IMR-90 (cell line): ENCODE results near the gene NFE2L1.

Experiments
- CEBPB ChIP-seq: IDR thresholded peaks from 2 replicates; pipeline ENCODE4 v1.6.1; 2012; ENCODE audit warnings: low read depth, low read length, improper control_type of control experiment
- CTCF ChIP-seq: conservative IDR thresholded peaks from 2 replicates; pipeline ENCODE4 v1.5.1; 2012; ENCODE audit warnings: mild to moderate bottlenecking, low read depth, low read length, improper control_type of control experiment
- FOS ChIP-seq: fragments of 150-350 bp; IDR thresholded peaks from 2 replicates; pipeline ENCODE4 v1.6.1; 2016; ENCODE audit warnings: low read depth, low read length
- MAFK ChIP-seq: IDR thresholded peaks from 2 replicates; pipeline ENCODE4 v1.6.1; 2012; ENCODE audit warnings: low read depth, low read length, improper control_type of control experiment
- MAZ ChIP-seq: IDR thresholded peaks from 2 replicates; pipeline ENCODE4 v1.6.1; 2012; ENCODE audit warnings: low read depth, mild to moderate bottlenecking, low read length, improper control_type of control experiment, moderate library complexity, borderline replicate concordance
- MXI1 ChIP-seq: IDR thresholded peaks from 2 replicates; pipeline ENCODE4 v1.6.1; 2012; ENCODE audit warnings: low read depth, mild to moderate bottlenecking, low read length, moderate library complexity, borderline replicate concordance
- POLR2A ChIP-seq: IDR thresholded peaks from 2 replicates; pipeline ENCODE4 v1.6.1; 2012; ENCODE audit warnings: mild to moderate bottlenecking, low read depth, low read length
- RAD21 ChIP-seq: IDR thresholded peaks from 2 replicates; pipeline ENCODE4 v1.6.1; 2012; ENCODE audit warnings: low read length, improper control_type of control experiment
- RCOR1 ChIP-seq: IDR thresholded peaks from 2 replicates; pipeline ENCODE4 v1.6.1; 2012; ENCODE audit warnings: mild to moderate bottlenecking, low read length, improper control_type of control experiment; ENCODE audit not compliant: insufficient replicate concordance
- SMC3 ChIP-seq: fragments of 150-350 bp; IDR thresholded peaks from 2 replicates; pipeline ENCODE4 v1.6.1; 2016; ENCODE audit warnings: low read depth, mild to moderate bottlenecking, antibody characterized with exemption, low read length, moderate library complexity
- USF2 ChIP-seq: fragments of 150-350 bp; IDR thresholded peaks from 2 replicates; pipeline ENCODE4 v1.6.1; 2017; ENCODE audit warnings: mild to moderate bottlenecking, antibody characterized with exemption, low read length, low read depth

- no peak for TF ChIP-seq POLR2A
- no peak for TF ChIP-seq CTCF
- no peak for TF ChIP-seq MXI1
- TF ChIP-seq RAD21, result no peak
- no peak for TF ChIP-seq MAZ
- TF ChIP-seq CEBPB, result no peak
- no peak for TF ChIP-seq USF2
- no peak for TF ChIP-seq MAFK
- no peak for TF ChIP-seq RCOR1
- no peak for TF ChIP-seq SMC3
- TF ChIP-seq FOS, result no peak
These were observed 35.5 kb upstream of the NFE2L1 start for GRCh38 chr17:48012654-48013053.
